ENCODE results near the gene CTNNAL1. TPM values are rescaled to one million over a fixed set of nuclear protein-coding genes. Genes with fewer than 3 reads are reported as not detected.

Gene CTNNAL1
- total RNA-seq, 6 experiments from 2014 or later, result 12.0 to 26.4 (median 20.3) TPM

DNA sequence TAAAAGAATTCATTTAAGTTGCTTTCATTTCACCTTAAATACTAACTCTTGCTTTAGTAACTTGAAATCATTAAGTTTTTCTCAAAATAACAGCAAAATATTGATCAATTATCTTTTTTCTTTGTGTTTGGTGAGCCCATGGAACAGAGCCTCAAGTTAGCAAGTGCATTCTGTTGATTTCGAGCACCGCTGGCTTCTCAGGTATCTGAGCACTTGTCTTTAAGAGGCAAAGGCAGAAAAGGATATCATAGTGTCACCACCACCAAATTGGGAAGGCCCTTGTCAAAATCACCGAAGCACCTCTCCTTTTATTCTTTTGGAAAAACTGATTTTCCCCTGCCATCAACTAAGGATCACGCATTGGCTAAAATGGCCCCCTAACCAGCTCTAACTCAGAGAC, 17.1 kb upstream of the CTNNAL1 start:
- TF ChIP-seq POLR2A (IDR thresholded peaks at IDR 0.05), result no peak
- TF ChIP-seq, protein P1, sequence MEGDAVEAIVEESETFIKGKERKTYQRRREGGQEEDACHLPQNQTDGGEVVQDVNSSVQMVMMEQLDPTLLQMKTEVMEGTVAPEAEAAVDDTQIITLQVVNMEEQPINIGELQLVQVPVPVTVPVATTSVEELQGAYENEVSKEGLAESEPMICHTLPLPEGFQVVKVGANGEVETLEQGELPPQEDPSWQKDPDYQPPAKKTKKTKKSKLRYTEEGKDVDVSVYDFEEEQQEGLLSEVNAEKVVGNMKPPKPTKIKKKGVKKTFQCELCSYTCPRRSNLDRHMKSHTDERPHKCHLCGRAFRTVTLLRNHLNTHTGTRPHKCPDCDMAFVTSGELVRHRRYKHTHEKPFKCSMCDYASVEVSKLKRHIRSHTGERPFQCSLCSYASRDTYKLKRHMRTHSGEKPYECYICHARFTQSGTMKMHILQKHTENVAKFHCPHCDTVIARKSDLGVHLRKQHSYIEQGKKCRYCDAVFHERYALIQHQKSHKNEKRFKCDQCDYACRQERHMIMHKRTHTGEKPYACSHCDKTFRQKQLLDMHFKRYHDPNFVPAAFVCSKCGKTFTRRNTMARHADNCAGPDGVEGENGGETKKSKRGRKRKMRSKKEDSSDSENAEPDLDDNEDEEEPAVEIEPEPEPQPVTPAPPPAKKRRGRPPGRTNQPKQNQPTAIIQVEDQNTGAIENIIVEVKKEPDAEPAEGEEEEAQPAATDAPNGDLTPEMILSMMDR (IDR thresholded peaks at IDR 0.05), result no peak
- 100% methylated on average over 4 of the region's 4 CpGs for WGBS (ENCODE audit: insufficient coverage, low coverage, low lambda C conversion rate, missing lambda C conversion rate)
- no peaks in the 10 kb centered on the region for H3K9me3 ChIP-seq
- H3K4me3 ChIP-seq, result no peak overlapping the region
- peaks cover 0 to 3% (median under 1%) of the 10 kb centered on the region in 4 donors for H3K4me1 ChIP-seq
- no peak overlapping the region for H3K27ac ChIP-seq
- no peak for ATAC-seq
- H3K36me3 ChIP-seq, result peaks cover 0 to 24% (median 2%) of the 10 kb centered on the region in 4 donors
- intact Hi-C loops (cut with DNase I), result no loop called here
- no peak for DNase-seq
- H3K27me3 ChIP-seq, result no peaks in the 10 kb centered on the region

DNA sequence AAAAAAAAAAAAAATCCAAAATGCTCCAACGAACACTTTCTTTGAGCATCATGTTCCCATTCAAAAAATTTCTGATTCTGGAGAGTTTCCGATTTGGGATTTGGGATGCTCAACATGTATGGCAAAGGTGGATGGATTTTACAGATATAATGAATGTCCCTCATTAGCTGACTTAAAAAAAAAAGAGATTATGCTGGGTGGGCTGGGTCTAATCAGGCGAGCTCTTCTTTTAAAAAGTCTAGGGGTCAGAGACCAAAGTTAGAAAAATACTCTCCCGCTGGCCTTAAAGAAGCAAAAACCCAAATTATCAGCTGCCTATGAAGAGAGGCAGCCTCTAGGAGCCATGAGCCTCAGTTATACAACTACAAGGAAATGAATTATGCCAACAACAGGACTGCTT, 15.2 kb upstream of the CTNNAL1 start:
- H3K4me1 ChIP-seq, result peaks cover 0 to 3% (median 0%) of the 10 kb centered on the region in 4 donors
- H3K9me3 ChIP-seq, result no peaks in the 10 kb centered on the region
- TF ChIP-seq POLR2A (IDR thresholded peaks at IDR 0.05), result no peak
- TF ChIP-seq, protein P1 (IDR thresholded peaks at IDR 0.05), result no peak
- peaks cover 0 to 19% (median 2%) of the 10 kb centered on the region in 4 donors for H3K36me3 ChIP-seq
- intact Hi-C loops (cut with DNase I), result no loop called here
- no peak overlapping the region for H3K4me3 ChIP-seq
- no peak for DNase-seq
- H3K27ac ChIP-seq, result no peak overlapping the region
- 94% methylated on average over 3 of the region's 4 CpGs for WGBS (ENCODE audit: insufficient coverage, low coverage, low lambda C conversion rate, missing lambda C conversion rate)
- no peak for ATAC-seq
- no peaks in the 10 kb centered on the region for H3K27me3 ChIP-seq

DNA sequence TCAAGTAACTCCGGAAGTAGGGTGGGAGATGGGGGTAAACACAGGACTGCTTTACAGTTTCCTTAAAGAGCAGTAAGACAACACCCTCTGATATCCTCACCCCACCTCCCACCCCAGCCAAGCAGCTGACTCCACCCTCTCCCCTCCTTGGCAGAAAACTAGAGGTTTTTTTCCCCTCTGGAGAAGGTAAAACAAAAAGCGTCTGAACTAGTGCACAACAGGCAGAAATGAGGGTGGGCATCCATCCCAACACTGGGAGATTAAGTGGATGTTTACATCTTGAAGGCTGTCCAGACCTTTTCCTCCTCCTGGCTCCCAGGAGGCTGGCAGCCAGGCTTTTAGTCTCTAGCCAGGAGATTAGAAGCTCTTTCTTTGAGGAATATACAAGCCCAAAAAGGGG, 13.9 kb upstream of the CTNNAL1 start:
- ATAC-seq, result peak in 2 of 4 donors; percentile 10 to 14
- H3K27me3 ChIP-seq, result no peaks in the 10 kb centered on the region
- WGBS (ENCODE audit: insufficient coverage, low coverage, low lambda C conversion rate, missing lambda C conversion rate), result 40% methylated on average over 1 of the region's 2 CpGs
- DNase-seq, result no peak
- peaks cover 0 to 11% (median 4%) of the 10 kb centered on the region in 4 donors for H3K4me1 ChIP-seq
- H3K27ac ChIP-seq, result no peak overlapping the region
- no peak overlapping the region for H3K4me3 ChIP-seq
- H3K36me3 ChIP-seq, result peaks cover 0 to 8% (median 0%) of the 10 kb centered on the region in 4 donors
- intact Hi-C loops (cut with DNase I), result no loop called here
- TF ChIP-seq, protein P1 (IDR thresholded peaks at IDR 0.05), result no peak
- TF ChIP-seq POLR2A (IDR thresholded peaks at IDR 0.05), result no peak
- H3K9me3 ChIP-seq, result no peaks in the 10 kb centered on the region

DNA sequence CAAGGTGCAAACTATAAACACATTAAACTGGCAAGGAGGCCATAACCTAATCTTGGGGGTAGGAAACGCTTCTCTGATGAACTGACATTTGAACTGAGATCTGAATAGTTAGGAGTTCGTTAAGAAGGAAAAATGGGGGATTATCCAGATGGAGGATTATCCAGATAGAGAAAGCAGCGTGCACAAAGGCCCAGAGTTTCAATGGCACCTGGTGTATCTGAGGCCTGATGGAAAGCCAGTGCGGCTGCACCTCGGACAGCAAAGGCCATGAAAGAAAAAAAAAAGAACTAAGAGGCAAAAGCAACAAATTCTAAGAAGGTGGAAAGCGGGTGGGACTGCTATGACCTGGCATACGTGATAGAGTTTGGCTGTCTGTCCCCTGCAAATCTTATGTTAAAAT, 13.0 kb upstream of the CTNNAL1 start:
- Histone ChIP-seq H3K36me3 (peaks cover 0 to 1% (median 0%) of the 10 kb centered on the region in 4 donors), H3K27ac (no peak overlapping the region), H3K9me3 (no peaks in the 10 kb centered on the region), H3K4me1 (peaks cover 0 to 11% (median 4%) of the 10 kb centered on the region in 4 donors), H3K4me3 (no peak overlapping the region), H3K27me3 (no peaks in the 10 kb centered on the region)
- ATAC-seq (no peak), DNase-seq (no peak)
- no peak for TF ChIP-seq POLR2A (IDR thresholded peaks at IDR 0.05)
- TF ChIP-seq, protein P1 (IDR thresholded peaks at IDR 0.05), result no peak
- WGBS (ENCODE audit: insufficient coverage, low coverage, low lambda C conversion rate, missing lambda C conversion rate), result 88% methylated on average over 7 of the region's 7 CpGs
- intact Hi-C loops (cut with DNase I), result no loop called here

DNA sequence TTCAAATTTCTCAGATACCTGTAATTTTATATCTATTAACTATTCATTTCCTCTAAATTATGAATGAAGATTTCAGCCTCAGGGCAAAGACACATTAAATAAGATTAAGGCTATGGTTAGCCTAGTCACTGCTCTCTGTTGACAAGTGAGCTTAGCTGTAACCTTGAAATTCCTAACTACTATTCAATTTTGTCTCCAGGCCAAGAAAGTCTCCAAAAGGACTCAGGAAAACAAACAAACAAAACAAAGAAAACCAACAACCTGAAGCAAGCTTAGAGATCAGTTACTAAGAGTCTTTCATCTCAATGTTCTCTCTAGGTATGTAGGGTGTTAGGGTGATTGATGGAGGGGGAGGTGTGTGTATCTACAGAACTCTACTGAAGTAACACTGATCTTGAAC, 9.6 kb upstream of the CTNNAL1 start:
- TF ChIP-seq, protein P1 (IDR thresholded peaks at IDR 0.05), result no peak
- TF ChIP-seq POLR2A (IDR thresholded peaks at IDR 0.05), result no peak
- DNase-seq (no peak), ATAC-seq (peak in 2 of 4 donors; percentile 46 to 54)
- intact Hi-C loops (cut with DNase I), result no loop called here
- Histone ChIP-seq H3K9me3 (no peaks in the 10 kb centered on the region), H3K4me1 (peaks cover 0 to 15% (median 4%) of the 10 kb centered on the region in 4 donors), H3K27me3 (no peaks in the 10 kb centered on the region), H3K4me3 (no peak overlapping the region), H3K27ac (no peak overlapping the region), H3K36me3 (peaks cover 0 to 10% (median 0%) of the 10 kb centered on the region in 4 donors)

Data from right lobe of liver (tissue), 6 donors.